ENCODE measurements around the gene ACOXL.

Gene ACOXL

GRCh38 chr2:110896226-110896625 lies 163.9 kb downstream of the ACOXL start:
- no peak for TF ChIP-seq CTCF (conservative IDR thresholded peaks at IDR 0.05; ENCODE audit: low read depth, low read length)
- no peak for DNase-seq (ENCODE audit: low read depth)
- H3K4me3 ChIP-seq (ENCODE audit: low read depth, low read length): no peak overlapping the region

GRCh38 chr2:110897966-110898365 lies 165.6 kb downstream of the ACOXL start:
- DNase-seq (ENCODE audit: low read depth): no peak
- no peak for TF ChIP-seq CTCF (conservative IDR thresholded peaks at IDR 0.05; ENCODE audit: low read depth, low read length)

GRCh38 chr2:110900191-110900590 lies 167.8 kb downstream of the ACOXL start:
- no peak for TF ChIP-seq CTCF (conservative IDR thresholded peaks at IDR 0.05; ENCODE audit: low read depth, low read length)
- DNase-seq (ENCODE audit: low read depth): no peak
- H3K4me3 ChIP-seq (ENCODE audit: low read depth, low read length): no peak overlapping the region

More at GRCh38 chr2:110897966-110898365, 165.6 kb downstream of the ACOXL start:
- H3K4me3 ChIP-seq (ENCODE audit: low read depth, low read length): no peak overlapping the region

- no peak for DNase-seq (ENCODE audit: low read depth)
- no peak overlapping the region for H3K4me3 ChIP-seq (ENCODE audit: low read depth, low read length)
- TF ChIP-seq CTCF (conservative IDR thresholded peaks at IDR 0.05; ENCODE audit: low read depth, low read length): no peak
Measured at GRCh38 chr2:110903548-110903947, 171.2 kb downstream of the ACOXL start.

- TF ChIP-seq CTCF (conservative IDR thresholded peaks at IDR 0.05; ENCODE audit: low read depth, low read length): no peak
- no peak overlapping the region for H3K4me3 ChIP-seq (ENCODE audit: low read depth, low read length)
- no peak for DNase-seq (ENCODE audit: low read depth)
Measured at GRCh38 chr2:110904116-110904778, 171.9 kb downstream of the ACOXL start.

GRCh38 chr2:110904779-110905148 lies 172.4 kb downstream of the ACOXL start:
- no peak for DNase-seq (ENCODE audit: low read depth)
- no peak overlapping the region for H3K4me3 ChIP-seq (ENCODE audit: low read depth, low read length)
- TF ChIP-seq CTCF (conservative IDR thresholded peaks at IDR 0.05; ENCODE audit: low read depth, low read length): no peak

- H3K4me3 ChIP-seq (ENCODE audit: low read depth, low read length): no peak overlapping the region
- no peak for TF ChIP-seq CTCF (conservative IDR thresholded peaks at IDR 0.05; ENCODE audit: low read depth, low read length)
- no peak for DNase-seq (ENCODE audit: low read depth)
Measured at GRCh38 chr2:110905217-110905616, 172.8 kb downstream of the ACOXL start.
